Natural killer cell treated with Interleukin-12 subunit alpha and Interleukin-12 subunit beta and Interleukin-15 and Interleukin-18, amount 100 ng/mL, for 72 hours (primary cell): Measurements from ENCODE around the gene EIF2B2. TPM values are rescaled to one million over a fixed set of nuclear protein-coding genes. Genes with fewer than 3 reads are reported as not detected.

Experiments used
- ATAC-seq, 2 donors: fragments of 150-1000 bp; cut with Tn5 transposase in 1 of 2; sonication (Bioruptor Pico), chemical (Tn5 transposase) in 1 of 2; 2 replicates each; pipeline ENCODE4 v1.10.0; 2021
- DNase-seq: peaks from one replicate; pipeline ENCODE4 v3.0.0; 2022; ENCODE audit warnings: low spot score
- H3K27ac Mint-ChIP-seq, 2 donors: 1 replicate in 1 of 2; 2 replicates in 1 of 2; pipeline ENCODE4 v1.8.0; 2022; ENCODE audit warnings: mixed read lengths in 2 of 2, mild to moderate bottlenecking in 1 of 2, moderate library complexity in 1 of 2
- H3K27me3 Mint-ChIP-seq, 2 donors: 1 replicate in 1 of 2; 2 replicates in 1 of 2; pipeline ENCODE4 v1.8.0; 2022; ENCODE audit warnings: mixed read lengths in 2 of 2
- H3K36me3 Mint-ChIP-seq: one replicate; pipeline ENCODE4 v1.8.0; 2022; ENCODE audit warnings: mixed read lengths
- H3K4me1 Mint-ChIP-seq, 2 donors: 1 replicate in 1 of 2; 2 replicates in 1 of 2; pipeline ENCODE4 v1.8.0; 2022; ENCODE audit warnings: low read depth in 2 of 2, mixed read lengths in 2 of 2, mild to moderate bottlenecking in 1 of 2
- H3K4me3 Mint-ChIP-seq: one replicate; pipeline ENCODE4 v1.8.0; 2022; ENCODE audit warnings: mixed read lengths
- H3K9me3 Mint-ChIP-seq: 2 replicates; pipeline ENCODE4 v1.8.0; 2022; ENCODE audit warnings: mixed read lengths
- total RNA-seq, 2 donors: library from RNA; stranded (reverse); gene quantifications; one replicate each; pipeline ENCODE4 v1.2.3, GENCODE V29; 2022

The EIF2B2 gene
- total RNA-seq, 2 donors from 2014 or later, result 60.2 to 68.0 TPM

- Mint-ChIP-seq H3K36me3 (no peaks in the 10 kb centered on the region), H3K27me3 (peaks cover 8 to 12% of the 10 kb centered on the region in 2 donors), H3K4me1 (peaks cover 0 to 4% of the 10 kb centered on the region in 2 donors), H3K9me3 (no peaks in the 10 kb centered on the region), H3K4me3 (no peak overlapping the region), H3K27ac (no peak overlapping the region)
- DNase-seq (no peak), ATAC-seq (no peak)
Observed at GRCh38 chr14:74963178-74963704, 39.5 kb upstream of the EIF2B2 start.

DNA sequence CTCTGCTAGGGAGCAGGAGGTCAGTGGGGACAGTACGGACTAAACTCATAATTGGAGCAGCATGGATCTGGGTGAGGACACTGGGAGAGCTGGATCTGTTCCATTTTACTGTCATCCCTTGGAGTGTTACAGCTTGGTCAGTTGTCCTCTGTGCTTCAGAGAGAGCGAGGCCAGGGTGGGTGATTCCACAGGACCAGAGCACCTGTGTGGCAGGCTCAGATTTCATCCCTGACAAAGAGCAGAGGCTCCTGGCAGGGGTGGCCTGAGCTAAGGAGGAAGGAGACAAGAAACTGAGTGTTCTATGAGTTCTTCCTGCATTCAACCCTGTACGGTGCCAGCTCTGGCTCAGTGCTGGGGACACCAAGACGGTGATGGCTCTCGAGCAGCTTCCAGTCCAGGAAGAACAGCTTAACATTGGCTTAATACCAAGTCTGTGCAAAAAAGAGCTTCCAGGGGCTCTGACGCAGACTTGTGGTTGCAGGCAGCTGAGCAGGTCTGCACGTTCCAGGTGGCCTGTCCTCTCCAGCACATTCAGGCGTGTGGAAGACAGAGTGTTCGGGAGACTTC, 38.9 kb upstream of the EIF2B2 start:
- no peak overlapping the region for H3K27ac Mint-ChIP-seq
- no peaks in the 10 kb centered on the region for H3K9me3 Mint-ChIP-seq
- H3K4me1 Mint-ChIP-seq, result peaks cover 0 to 4% of the 10 kb centered on the region in 2 donors
- no peak for DNase-seq
- H3K36me3 Mint-ChIP-seq, result no peaks in the 10 kb centered on the region
- peaks cover 8 to 12% of the 10 kb centered on the region in 2 donors for H3K27me3 Mint-ChIP-seq
- ATAC-seq, result no peak
- no peak overlapping the region for H3K4me3 Mint-ChIP-seq

- Mint-ChIP-seq H3K27ac (no peak overlapping the region), H3K4me3 (no peak overlapping the region), H3K4me1 (peaks cover 0 to 4% of the 10 kb centered on the region in 2 donors), H3K27me3 (peaks cover 8 to 12% of the 10 kb centered on the region in 2 donors), H3K36me3 (no peaks in the 10 kb centered on the region), H3K9me3 (no peaks in the 10 kb centered on the region)
- DNase-seq (no peak), ATAC-seq (no peak)
Observed at GRCh38 chr14:74964787-74965485, 37.8 kb upstream of the EIF2B2 start.

DNA sequence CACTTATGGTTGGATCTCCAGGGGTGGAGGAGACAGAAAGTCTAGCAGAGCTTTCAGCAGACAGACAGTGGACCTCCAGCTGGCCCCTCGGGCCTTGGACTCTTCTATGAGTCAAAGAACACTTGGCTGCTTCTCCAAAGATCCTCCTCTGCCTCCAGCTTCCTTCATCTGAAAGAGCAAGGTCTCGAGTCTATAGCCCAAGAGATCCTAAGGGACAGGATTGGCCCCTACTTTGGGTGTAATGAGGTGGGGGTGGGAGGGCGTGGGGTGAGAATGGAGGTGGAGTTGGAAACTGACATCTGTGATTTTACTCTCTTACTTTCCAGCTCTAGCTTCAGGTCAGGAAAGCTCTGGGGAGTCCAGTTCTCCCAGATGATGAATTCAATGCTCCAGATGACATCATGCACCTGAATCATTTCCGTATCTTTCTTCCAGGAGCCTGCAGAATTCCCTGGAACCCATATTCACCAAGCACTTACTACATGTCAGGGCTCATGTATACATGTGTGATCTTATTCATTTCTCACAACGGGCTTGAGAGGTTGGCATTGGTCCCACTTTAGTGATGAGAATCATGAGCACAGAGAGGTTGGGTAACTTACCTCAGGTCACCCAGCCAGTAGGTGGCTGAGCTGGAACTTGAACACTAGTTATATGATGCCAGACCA, 37.1 kb upstream of the EIF2B2 start:
- ATAC-seq, result no peak
- Mint-ChIP-seq H3K4me3 (no peak overlapping the region), H3K4me1 (peaks cover 0 to 4% of the 10 kb centered on the region in 2 donors), H3K36me3 (no peaks in the 10 kb centered on the region), H3K9me3 (no peaks in the 10 kb centered on the region), H3K27ac (no peak overlapping the region), H3K27me3 (peaks cover 8 to 12% of the 10 kb centered on the region in 2 donors)
- DNase-seq, result no peak

GRCh38 chr14:74968811-74969210, 33.9 kb upstream of the EIF2B2 start:
- H3K4me1 Mint-ChIP-seq, result peaks cover 0 to 1% of the 10 kb centered on the region in 2 donors
- H3K36me3 Mint-ChIP-seq, result no peaks in the 10 kb centered on the region
- no peak overlapping the region for H3K27ac Mint-ChIP-seq
- no peaks in the 10 kb centered on the region for H3K9me3 Mint-ChIP-seq
- DNase-seq (no peak), ATAC-seq (no peak)
- H3K4me3 Mint-ChIP-seq, result no peak overlapping the region
- peaks cover 4% of the 10 kb centered on the region in 2 donors for H3K27me3 Mint-ChIP-seq

- Mint-ChIP-seq H3K36me3 (no peaks in the 10 kb centered on the region), H3K27me3 (no peaks in the 10 kb centered on the region), H3K27ac (no peak overlapping the region), H3K4me1 (peaks cover 0 to 6% of the 10 kb centered on the region in 2 donors), H3K9me3 (no peaks in the 10 kb centered on the region), H3K4me3 (no peak overlapping the region)
- DNase-seq (no peak), ATAC-seq (peak; percentile 85 to 87)
Observed at GRCh38 chr14:74973003-74973653, 29.6 kb upstream of the EIF2B2 start.

DNA sequence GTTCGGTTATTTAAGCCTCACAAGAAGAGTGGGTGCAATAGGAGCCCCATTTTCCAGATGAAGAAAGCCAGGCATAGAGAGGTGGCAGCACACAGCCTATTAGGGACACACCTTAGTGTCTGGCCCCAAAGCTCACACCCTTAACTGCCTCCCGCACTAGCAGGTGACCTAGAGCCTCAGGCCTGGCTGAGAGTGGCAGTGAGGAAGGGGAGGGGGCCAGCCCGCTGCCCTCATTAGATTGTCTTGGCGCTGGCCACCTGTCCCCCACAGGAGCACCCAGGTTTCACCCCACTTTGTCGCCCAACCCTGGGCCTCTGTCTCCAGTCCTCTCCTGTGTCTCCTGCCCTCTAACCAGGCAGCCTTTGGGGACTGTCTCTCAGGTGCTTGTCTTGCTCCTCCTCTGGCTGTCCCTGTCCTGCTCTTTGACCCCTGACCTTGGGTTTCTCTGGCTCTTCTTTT, 28.8 kb upstream of the EIF2B2 start:
- no peaks in the 10 kb centered on the region for H3K36me3 Mint-ChIP-seq
- DNase-seq, result no peak
- H3K9me3 Mint-ChIP-seq, result no peaks in the 10 kb centered on the region
- no peaks in the 10 kb centered on the region for H3K27me3 Mint-ChIP-seq
- peak overlapping the region in 1 of 2 donors; percentile 54 for H3K27ac Mint-ChIP-seq
- no peak overlapping the region for H3K4me3 Mint-ChIP-seq
- peaks cover 0 to 6% of the 10 kb centered on the region in 2 donors for H3K4me1 Mint-ChIP-seq
- ATAC-seq, result no peak

GRCh38 chr14:74974364-74975058, 28.2 kb upstream of the EIF2B2 start:
- no peak for ATAC-seq

DNA sequence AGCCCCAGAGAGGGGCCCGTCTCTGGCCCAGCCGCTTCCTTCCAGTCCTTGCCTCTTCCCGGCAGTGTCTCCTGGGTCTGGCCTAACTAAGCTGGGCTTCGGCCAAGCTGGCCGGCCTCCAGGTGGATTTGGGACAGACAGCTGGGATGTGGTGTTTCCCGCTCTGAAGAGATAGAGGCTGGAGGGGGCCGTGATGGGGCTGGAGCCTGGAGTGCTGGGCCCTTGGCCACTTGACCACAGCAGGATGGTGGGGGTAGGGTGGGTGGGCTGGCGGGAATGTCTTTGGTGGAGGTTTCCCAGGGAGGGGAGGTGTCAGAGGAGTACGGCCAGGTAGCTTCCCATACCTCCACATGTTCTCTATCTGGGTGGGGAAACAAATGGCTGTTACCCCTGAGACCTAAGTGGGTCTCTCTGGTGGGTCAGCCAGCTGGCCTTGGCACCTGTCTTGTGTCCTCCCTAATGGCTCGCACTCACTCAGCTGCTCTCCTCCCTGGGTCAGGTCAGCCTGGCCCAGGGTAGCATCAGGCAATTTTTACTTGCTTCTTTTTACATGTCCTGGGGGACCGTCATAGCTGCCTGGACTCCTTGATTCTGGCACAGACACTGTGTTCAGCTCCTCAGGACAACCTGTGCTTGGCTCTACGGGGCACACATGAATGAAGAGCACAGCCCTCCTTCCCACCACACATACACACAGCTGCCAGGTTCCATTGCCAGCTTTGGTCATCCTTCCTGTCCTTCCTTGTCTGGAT, 27.5 kb upstream of the EIF2B2 start:
- Mint-ChIP-seq H3K4me1 (peaks cover 0 to 6% of the 10 kb centered on the region in 2 donors), H3K27me3 (no peaks in the 10 kb centered on the region), H3K9me3 (no peaks in the 10 kb centered on the region), H3K27ac (no peak overlapping the region), H3K36me3 (no peaks in the 10 kb centered on the region), H3K4me3 (no peak overlapping the region)
- DNase-seq (no peak), ATAC-seq (no peak)

More at GRCh38 chr14:74974364-74975058, 28.2 kb upstream of the EIF2B2 start:
- H3K4me3 Mint-ChIP-seq, result no peak overlapping the region
- H3K36me3 Mint-ChIP-seq, result no peaks in the 10 kb centered on the region
- H3K4me1 Mint-ChIP-seq, result peaks cover 0 to 6% of the 10 kb centered on the region in 2 donors
- H3K27me3 Mint-ChIP-seq, result no peaks in the 10 kb centered on the region
- peak overlapping the region in 1 of 2 donors; percentile 54 for H3K27ac Mint-ChIP-seq
- H3K9me3 Mint-ChIP-seq, result no peaks in the 10 kb centered on the region
- DNase-seq, result no peak

DNA sequence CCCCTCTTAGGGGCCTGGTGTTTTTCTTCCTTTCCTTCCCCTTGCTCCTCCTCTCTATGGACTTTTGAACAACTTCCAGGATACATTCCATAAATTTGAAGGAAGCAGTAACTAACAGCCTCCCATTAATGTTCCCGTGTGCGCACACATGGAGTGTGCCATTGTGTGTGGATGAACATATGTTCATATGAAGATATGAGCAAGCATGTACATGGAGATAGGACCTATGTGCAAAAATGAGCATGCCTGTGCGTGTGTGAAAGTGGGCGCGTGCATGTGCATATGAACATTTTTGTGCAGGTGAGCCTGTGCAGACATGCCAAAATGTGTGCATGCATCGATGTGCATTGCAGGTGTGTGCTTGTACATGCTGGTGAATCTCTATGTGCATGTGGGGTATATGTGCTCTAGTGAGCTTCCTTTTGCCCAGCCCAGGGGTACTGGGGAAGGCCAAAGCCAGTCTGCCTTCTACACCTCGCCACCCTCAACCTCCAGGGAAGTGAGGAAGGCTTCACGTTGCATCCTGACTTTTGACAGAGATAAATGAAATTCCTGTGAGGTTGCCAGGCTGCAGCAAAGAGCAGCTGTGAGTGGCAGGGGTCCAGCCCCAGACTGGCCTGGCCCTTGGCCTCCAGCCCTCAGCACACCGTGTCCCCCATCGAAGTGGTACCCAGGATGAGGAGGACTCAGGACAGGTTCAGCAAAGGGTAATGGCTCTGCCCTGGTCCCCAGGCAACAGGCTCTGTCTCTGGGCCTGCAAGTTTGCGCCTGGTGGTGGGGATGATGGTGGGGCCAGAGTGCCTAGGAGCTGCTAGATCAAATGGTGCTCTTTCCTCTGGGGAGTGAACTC, 26.2 kb upstream of the EIF2B2 start:
- Mint-ChIP-seq H3K27me3 (no peaks in the 10 kb centered on the region), H3K27ac (no peak overlapping the region), H3K4me1 (peaks cover 0 to 6% of the 10 kb centered on the region in 2 donors), H3K4me3 (no peak overlapping the region), H3K36me3 (no peaks in the 10 kb centered on the region), H3K9me3 (no peaks in the 10 kb centered on the region)
- DNase-seq, result no peak
- no peak for ATAC-seq

GRCh38 chr14:74977164-74977900, 25.4 kb upstream of the EIF2B2 start:
- Mint-ChIP-seq H3K4me3 (no peak overlapping the region), H3K36me3 (no peaks in the 10 kb centered on the region)

More at GRCh38 chr14:74977164-74977900, 25.4 kb upstream of the EIF2B2 start:
- DNase-seq, result no peak
- ATAC-seq, result no peak
- H3K27ac Mint-ChIP-seq, result no peak overlapping the region
- H3K4me1 Mint-ChIP-seq, result peaks cover 0 to 6% of the 10 kb centered on the region in 2 donors
- no peaks in the 10 kb centered on the region for H3K9me3 Mint-ChIP-seq
- no peaks in the 10 kb centered on the region for H3K27me3 Mint-ChIP-seq
